Muscle layer of duodenum (tissue), 2 donors: Measurements from ENCODE around the gene AURKAIP1.
"Not testable (repeated sequence)": the region's sequence is repeated elsewhere in the genome, so short reads cannot be mapped to it uniquely, and the experiment has no call there.

Source experiments
- H3K27ac ChIP-seq: one replicate; pipeline ENCODE4 v1.7.0; 2013; ENCODE audit warnings: mild to moderate bottlenecking, low read length
- H3K27me3 ChIP-seq: one replicate; pipeline ENCODE4 v1.7.0; 2013; ENCODE audit warnings: low read depth, mild to moderate bottlenecking, control low read depth, low read length
- H3K36me3 ChIP-seq, 2 donors: one replicate each; pipeline ENCODE4 v1.7.0; 2013; ENCODE audit warnings: low read length in 2 of 2, control low read depth in 1 of 2, mild to moderate bottlenecking in 1 of 2; ENCODE audit not compliant: insufficient read depth in 2 of 2, control insufficient read depth in 1 of 2
- H3K4me1 ChIP-seq, 2 donors: one replicate each; pipeline ENCODE4 v1.7.0; 2013; ENCODE audit warnings: low read length in 2 of 2, mild to moderate bottlenecking in 2 of 2, control low read depth in 1 of 2, moderate library complexity in 1 of 2; ENCODE audit not compliant: insufficient read depth in 2 of 2, control insufficient read depth in 1 of 2
- H3K4me3 ChIP-seq, 2 donors: one replicate each; pipeline ENCODE4 v1.7.0; 2013; ENCODE audit warnings: low read length in 2 of 2, low read depth in 1 of 2, mild to moderate bottlenecking in 1 of 2
- H3K9me3 ChIP-seq, 2 donors: one replicate each; pipeline ENCODE4 v1.7.0; 2013; ENCODE audit warnings: low read length in 2 of 2, control low read depth in 1 of 2, mild to moderate bottlenecking in 1 of 2; ENCODE audit not compliant: control insufficient read depth in 1 of 2
- donor health status: healthy.

AURKAIP1 gene

GRCh38 chr1:1418464-1419362, 43.7 kb upstream of the AURKAIP1 start:
- no peak overlapping the region for H3K4me3 ChIP-seq
- H3K36me3 ChIP-seq = no peaks in the 10 kb centered on the region
- no peaks in the 10 kb centered on the region for H3K27me3 ChIP-seq
- peaks cover 0 to 16% of the 10 kb centered on the region in 2 donors for H3K4me1 ChIP-seq
- H3K9me3 ChIP-seq = no peaks in the 10 kb centered on the region
- H3K27ac ChIP-seq = no peak overlapping the region

- H3K9me3 ChIP-seq, H3K27ac ChIP-seq, H3K36me3 ChIP-seq, H3K4me3 ChIP-seq, H3K27me3 ChIP-seq: not testable (repeated sequence)
- H3K4me1 ChIP-seq = peaks cover 0 to 16% of the 10 kb centered on the region in 2 donors
Measured at GRCh38 chr1:1417825-1418463, 42.9 kb upstream of the AURKAIP1 start.

DNA sequence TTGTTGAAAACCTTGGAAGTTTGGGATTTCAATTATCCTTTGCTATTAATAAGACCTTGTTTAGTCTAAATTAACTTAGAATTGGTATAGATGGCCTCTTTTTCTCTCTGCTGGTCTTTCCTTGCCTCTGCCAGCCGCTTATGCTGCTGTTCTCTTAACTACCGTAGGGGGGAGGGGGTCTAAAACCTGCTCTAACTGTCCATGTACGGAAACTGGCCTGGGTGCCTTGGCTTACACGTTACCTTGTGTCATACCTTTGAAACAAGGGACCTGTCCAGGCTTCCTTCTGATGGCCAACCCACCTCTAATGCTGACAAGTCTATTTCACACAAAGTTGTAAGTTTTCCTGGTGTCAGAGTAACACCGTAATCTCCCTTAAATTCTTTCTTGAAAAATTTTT, 42.4 kb upstream of the AURKAIP1 start:
- H3K4me3 ChIP-seq, H3K9me3 ChIP-seq, H3K36me3 ChIP-seq, H3K27ac ChIP-seq, H3K27me3 ChIP-seq: not testable (repeated sequence)
- peaks cover 0 to 16% of the 10 kb centered on the region in 2 donors for H3K4me1 ChIP-seq

- Histone ChIP-seq H3K27ac (no peak overlapping the region), H3K4me1 (peaks cover 0 to 8% of the 10 kb centered on the region in 2 donors), H3K27me3 (no peaks in the 10 kb centered on the region), H3K4me3 (no peak overlapping the region), H3K9me3 (no peaks in the 10 kb centered on the region), H3K36me3 (no peaks in the 10 kb centered on the region)
Measured at GRCh38 chr1:1415751-1416150, 40.7 kb upstream of the AURKAIP1 start.

GRCh38 chr1:1412311-1412902, 37.4 kb upstream of the AURKAIP1 start:
- not testable (repeated sequence) for H3K9me3 ChIP-seq, H3K27me3 ChIP-seq, H3K36me3 ChIP-seq, H3K4me3 ChIP-seq, H3K27ac ChIP-seq
- peaks cover 4 to 14% of the 10 kb centered on the region in 2 donors for H3K4me1 ChIP-seq

- Histone ChIP-seq H3K27me3 (no peaks in the 10 kb centered on the region), H3K36me3 (no peaks in the 10 kb centered on the region), H3K27ac (no peak overlapping the region), H3K4me3 (no peak overlapping the region), H3K9me3 (no peaks in the 10 kb centered on the region), H3K4me1 (peaks cover 4 to 16% of the 10 kb centered on the region in 2 donors)
Measured at GRCh38 chr1:1411626-1412025, 36.6 kb upstream of the AURKAIP1 start.

GRCh38 chr1:1410238-1410637, 35.2 kb upstream of the AURKAIP1 start:
- H3K4me1 ChIP-seq = peaks cover 14 to 30% of the 10 kb centered on the region in 2 donors
- H3K27ac ChIP-seq, H3K27me3 ChIP-seq, H3K36me3 ChIP-seq, H3K9me3 ChIP-seq, H3K4me3 ChIP-seq: not testable (repeated sequence)

DNA sequence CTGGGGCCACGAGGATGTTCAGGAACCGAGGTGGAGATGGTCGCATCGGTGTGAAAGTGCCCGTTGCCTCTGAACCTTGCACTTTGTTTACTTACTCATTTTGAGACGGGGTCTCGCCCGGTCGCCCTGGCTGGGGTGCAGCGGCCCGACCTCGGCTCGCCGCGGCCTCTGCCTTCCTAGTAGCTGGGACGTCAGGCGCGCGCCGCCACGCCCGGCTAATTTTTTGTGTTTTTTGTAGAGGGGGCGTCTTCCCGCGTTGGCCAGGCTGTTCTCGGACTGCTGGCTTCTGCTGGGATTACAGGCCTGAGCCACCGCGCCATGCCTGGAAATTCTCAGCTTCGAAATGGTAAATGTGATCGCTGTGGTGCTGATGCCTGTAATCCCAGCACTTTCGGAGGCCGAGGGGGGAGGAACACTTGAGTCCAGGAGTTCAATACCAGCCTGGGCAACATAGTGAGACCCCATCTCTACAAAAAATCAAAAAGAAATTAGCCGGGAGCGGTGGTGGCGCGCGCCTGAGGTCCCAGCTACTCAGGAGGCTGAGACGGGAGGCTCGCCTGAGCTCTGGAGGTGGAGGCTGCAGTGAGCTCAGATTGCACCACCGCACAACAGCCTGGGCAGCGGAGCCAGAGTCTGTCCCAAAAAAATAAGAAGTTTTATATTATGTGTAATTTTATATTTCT, 32.8 kb upstream of the AURKAIP1 start:
- H3K27ac ChIP-seq = peak overlapping the region; percentile 80
- no peaks in the 10 kb centered on the region for H3K27me3 ChIP-seq
- H3K36me3 ChIP-seq = peaks cover 13 to 24% of the 10 kb centered on the region in 2 donors
- H3K4me1 ChIP-seq = peaks cover 14 to 32% of the 10 kb centered on the region in 2 donors
- H3K9me3 ChIP-seq = no peaks in the 10 kb centered on the region
- H3K4me3 ChIP-seq = peak overlapping the region; percentile 79 to 98

GRCh38 chr1:1406821-1407635, 32.0 kb upstream of the AURKAIP1 start, which contains the start of gene MRPL20:
MRPL20 (minus strand) TSS chr1:1407293; CDS start chr1:1407217, 76 bp downstream.
- Histone ChIP-seq H3K4me3 (peak within 1 kb of the TSS; percentile 79 to 98), H3K36me3 (peaks cover 18 to 32% of the 10 kb centered on the region in 2 donors), H3K27me3 (no peaks in the 10 kb centered on the region), H3K27ac (peak within 1 kb of the TSS; percentile 80), H3K4me1 (peaks cover 14 to 32% of the 10 kb centered on the region in 2 donors), H3K9me3 (no peaks in the 10 kb centered on the region)

GRCh38 chr1:1406101-1406820, 31.3 kb upstream of the AURKAIP1 start:
- peaks cover 14 to 32% of the 10 kb centered on the region in 2 donors for H3K4me1 ChIP-seq
- H3K27me3 ChIP-seq = no peaks in the 10 kb centered on the region
- H3K27ac ChIP-seq = peak overlapping the region; percentile 80
- H3K4me3 ChIP-seq = peak overlapping the region; percentile 79 to 98
- H3K9me3 ChIP-seq = no peaks in the 10 kb centered on the region
- H3K36me3 ChIP-seq = peaks cover 26 to 40% of the 10 kb centered on the region in 2 donors
